ENCODE data around the gene GALNT18.

DNA sequence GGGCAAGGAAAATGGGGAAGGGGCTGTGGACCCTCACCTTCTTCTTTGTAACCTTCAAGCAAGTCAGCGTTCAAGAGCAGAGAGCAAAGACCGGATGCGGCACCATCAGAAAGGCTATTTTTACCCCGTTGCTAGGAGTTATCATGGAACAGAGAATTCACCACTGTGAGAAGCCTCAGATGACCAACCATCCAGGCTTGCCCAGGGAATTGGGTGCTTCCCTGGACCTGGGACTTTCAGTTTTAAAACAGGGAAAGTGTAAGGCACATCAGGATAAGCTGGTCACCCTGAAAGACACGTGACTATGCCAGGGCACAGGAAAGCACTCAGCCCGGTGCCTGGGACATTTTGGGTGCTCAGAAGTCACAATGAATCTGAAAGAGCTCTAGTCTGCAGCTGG lies 10.4 kb downstream of the GALNT18 start:
- TF ChIP-seq, protein P1, sequence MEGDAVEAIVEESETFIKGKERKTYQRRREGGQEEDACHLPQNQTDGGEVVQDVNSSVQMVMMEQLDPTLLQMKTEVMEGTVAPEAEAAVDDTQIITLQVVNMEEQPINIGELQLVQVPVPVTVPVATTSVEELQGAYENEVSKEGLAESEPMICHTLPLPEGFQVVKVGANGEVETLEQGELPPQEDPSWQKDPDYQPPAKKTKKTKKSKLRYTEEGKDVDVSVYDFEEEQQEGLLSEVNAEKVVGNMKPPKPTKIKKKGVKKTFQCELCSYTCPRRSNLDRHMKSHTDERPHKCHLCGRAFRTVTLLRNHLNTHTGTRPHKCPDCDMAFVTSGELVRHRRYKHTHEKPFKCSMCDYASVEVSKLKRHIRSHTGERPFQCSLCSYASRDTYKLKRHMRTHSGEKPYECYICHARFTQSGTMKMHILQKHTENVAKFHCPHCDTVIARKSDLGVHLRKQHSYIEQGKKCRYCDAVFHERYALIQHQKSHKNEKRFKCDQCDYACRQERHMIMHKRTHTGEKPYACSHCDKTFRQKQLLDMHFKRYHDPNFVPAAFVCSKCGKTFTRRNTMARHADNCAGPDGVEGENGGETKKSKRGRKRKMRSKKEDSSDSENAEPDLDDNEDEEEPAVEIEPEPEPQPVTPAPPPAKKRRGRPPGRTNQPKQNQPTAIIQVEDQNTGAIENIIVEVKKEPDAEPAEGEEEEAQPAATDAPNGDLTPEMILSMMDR (IDR thresholded peaks at IDR 0.05; ENCODE audit: insufficient read depth, low read length, poor library complexity, severe bottlenecking), result no peak
- no peak for TF ChIP-seq EZH2phosphoT487 (conservative IDR thresholded peaks at IDR 0.05; ENCODE audit: low read length)

All from SU-DHL-6 (cell line).